Amniotic epithelial cell (primary cell): Measurements from ENCODE around the gene DAP.
"Not testable (repeated sequence)": the region's sequence is repeated elsewhere in the genome, so short reads cannot be mapped to it uniquely, and the experiment has no call there.

ENCODE experiments used
- DNase-seq: peaks from one replicate; pipeline ENCODE4 v3.0.0-alpha.2; 2010; ENCODE audit warnings: low read depth

Gene DAP

GRCh38 chr5:10734037-10734709 is 26.9 kb downstream of the DAP start:
- peak; percentile 73 for DNase-seq

DNA sequence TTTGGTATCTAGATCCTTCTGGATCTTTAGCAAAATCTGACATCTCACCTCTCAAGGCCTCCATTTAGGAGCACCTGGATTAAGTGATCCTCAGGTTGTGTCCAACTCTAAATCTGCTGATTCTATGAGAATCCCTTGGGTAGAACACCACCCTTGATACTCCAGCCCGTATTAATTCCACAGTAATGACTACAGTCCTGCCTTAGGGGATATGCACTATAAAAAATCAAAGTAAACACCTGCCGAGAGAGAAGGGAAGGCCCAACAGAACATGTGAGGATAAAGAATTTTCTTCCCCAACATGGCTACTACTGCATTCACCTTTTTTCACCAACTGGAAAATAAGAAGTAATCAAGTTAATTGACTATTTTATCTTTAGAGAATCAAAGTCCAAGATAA is 27.6 kb downstream of the DAP start:
- DNase-seq: no peak

DNA sequence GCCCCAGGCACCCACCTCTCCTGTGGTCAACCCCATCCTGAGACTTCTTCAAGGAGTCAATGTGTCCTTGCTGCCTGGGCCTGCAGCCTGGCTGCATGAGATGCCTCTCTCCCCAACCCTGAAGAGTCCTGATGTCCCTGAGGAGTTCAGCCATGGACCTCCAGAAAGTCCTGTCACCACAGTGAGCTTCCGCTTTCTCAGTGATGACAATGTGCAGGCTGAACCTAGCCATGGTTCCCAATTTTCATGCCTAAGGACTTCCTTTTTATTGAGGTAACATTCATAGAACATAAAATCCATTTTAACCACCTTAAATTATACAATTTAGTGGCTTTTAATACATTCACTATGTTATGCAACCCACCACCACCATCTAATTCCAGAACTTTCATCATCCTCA is 29.1 kb downstream of the DAP start:
- DNase-seq: no peak

DNA sequence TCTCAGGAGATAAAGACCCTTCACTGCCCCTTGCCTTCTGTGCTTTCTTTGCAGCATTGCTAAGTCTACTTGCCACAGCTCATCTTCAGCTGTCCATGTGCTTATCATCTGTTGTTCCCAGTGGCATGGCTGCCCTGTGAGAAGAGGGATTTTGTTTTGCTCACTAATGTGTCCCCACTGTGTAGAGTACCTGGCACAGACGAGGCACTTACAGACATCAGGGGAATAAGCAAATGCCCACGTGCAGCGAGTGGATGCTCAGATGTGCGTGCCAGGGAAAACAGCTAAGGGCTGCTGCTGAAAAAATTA is 31.0 kb downstream of the DAP start:
- DNase-seq: no peak

DNA sequence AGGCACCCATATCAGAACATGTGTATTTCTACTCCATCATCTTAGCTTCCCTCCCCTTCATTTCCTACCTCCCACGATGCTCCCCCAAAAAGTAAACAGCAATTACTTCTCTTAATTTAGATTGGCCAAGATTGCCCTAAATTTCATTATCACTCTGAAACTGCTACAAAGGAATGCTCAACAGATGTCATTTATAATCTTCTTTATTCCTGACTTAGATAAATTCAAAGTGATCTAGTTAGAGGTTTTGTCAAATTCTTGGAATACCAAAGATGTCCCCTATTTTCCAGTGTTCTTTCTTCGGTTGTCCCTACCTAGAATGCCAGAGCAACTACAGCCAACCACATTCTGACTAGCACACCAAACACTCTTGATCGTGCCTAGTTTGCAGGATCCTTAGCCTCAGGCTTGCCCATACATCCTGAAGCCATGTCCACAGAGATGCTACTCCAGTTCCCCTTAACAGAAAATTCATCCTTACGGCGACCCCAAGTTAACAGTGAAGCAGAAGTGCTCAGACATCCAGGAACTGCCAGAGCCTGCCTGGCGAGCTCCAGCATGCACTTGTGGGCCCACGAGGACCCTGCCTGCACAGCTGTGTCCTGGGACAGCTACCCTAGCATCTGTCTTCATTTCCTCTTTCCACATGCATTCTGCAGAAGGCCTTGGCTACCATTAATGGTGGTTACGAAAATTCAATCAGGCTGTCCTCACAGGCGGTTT is 31.6 kb downstream of the DAP start:
- DNase-seq: no peak

GRCh38 chr5:10728679-10729078 is 32.4 kb downstream of the DAP start:
- DNase-seq: no peak

- DNase-seq: no peak
Observed at GRCh38 chr5:10727861-10728260, 33.2 kb downstream of the DAP start.

DNA sequence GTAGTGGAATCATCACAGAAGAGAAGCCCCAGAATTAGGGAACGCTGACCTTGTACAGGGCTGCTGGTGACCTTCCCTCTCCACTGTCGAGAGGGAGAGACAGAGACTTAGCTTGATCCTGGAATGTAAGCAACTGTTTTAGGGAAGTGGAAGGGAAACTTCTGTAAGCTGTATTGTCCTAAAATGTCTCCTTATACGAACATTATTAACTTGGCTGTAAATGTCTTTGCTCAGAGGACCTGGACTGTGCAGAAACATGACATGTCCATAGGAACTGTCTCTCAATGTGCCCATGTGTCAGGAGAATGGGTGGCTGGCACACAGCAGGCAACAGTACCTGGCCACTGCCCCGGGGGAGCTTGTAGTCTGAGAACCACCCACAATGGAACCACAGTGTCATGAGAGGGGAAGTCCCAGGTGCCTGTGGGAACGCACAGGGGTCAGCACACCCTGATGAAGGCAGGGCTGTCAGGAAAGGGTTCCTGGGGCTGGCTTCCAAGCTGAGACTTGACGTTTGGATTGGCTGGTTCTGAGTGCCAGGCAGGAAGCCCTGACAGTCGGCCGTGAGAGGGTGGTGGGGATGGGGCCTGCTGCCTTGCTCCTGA is 34.0 kb downstream of the DAP start:
- DNase-seq: no peak

DNA sequence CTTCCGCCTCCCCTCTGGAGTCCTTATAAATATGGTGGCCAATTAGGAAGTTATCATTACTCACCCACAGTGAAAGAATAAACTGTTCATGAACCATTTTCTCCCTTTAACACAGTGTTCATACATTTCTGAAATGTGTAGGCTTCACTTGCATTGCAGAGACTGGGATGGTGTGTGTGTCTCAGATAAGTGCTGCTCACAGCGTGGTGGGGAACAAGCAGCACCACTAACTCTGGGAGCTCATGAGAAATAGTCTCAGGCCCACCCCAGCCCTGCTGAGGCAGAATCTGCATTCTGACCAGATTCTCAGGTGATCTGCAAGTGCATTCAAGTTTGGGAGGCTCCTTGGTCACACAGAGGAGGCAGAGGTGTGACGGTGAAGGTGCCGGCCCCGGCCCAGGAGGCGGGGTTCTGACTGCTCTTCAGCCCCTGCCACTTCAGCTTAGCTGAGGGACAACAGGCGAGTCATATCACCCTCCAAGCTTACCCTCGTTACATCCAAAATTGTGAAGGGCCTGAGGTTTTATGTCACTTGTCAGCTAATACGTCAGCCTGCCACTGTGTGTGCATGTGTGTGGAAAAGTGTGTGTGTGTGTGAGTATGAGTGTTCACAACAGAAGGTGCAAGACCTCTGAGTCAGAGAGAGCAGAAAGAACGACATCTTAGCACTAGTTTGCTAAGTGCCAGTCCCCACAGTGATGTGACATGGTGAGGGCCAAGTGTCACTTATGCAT is 34.7 kb downstream of the DAP start:
- no peak for DNase-seq

- DNase-seq: no peak
Observed at GRCh38 chr5:10725636-10726035, 35.4 kb downstream of the DAP start.

GRCh38 chr5:10724781-10725507 is 36.1 kb downstream of the DAP start:
- DNase-seq: peak; percentile 76

DNA sequence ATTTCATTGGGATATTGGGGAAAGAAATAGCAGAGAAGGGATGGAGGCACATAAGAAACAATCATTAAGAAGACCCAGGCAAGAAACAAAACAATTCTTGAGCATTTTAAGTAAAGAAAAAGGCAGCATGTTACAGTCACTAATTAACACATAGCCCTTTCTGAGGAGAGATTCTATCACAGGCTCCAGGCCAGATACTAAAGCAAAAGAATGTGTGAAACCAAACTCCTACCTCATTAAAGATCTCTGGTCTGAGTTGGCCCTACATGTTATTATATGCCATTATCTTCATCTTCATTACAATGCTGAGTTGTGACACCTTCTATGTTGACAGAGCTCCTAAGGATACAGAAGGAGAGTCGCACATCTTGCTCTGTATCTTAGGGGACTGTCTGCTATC is 37.5 kb downstream of the DAP start:
- no peak for DNase-seq

DNA sequence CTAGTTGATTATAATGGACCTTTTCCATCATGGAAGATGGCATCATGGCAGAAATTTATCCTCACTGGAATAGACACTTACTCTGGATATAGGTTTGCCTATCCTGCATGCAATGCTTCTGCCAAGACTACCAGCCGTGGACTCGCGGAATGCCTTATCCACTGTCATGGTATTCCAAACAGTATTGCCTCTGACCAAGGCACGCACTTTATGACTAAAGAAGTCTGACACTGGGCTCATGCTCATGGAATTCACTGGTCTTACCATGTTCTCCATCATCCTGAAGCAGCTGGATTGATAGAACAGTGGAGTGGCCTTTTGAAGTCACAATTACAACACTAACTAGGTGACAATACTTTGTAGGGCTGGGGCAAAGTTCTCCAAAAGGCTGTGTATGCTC is 40.3 kb downstream of the DAP start:
- DNase-seq: not testable (repeated sequence)

GRCh38 chr5:10719965-10720364 is 41.1 kb downstream of the DAP start:
- DNase-seq: peak; percentile 62

GRCh38 chr5:10718617-10719016 is 42.4 kb downstream of the DAP start:
- DNase-seq: not testable (repeated sequence)

DNA sequence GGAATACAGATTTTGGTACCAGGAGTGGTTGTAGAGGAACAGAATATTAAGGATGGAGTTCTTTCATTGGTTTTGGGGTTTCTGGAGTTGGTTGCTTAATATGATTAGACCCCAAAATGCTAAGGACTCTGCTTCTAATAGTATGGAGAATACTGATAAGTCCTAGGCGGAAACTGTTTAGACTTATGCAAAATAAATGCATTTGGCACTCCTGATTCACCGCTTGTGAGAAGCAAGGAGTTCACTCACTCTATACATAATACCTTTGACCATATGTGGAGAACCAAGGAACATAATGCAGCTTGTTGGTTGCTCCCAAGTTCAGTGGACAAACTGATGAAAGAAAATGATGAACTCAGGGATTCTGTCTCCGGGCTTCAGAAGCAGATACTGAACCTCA is 44.2 kb downstream of the DAP start:
- DNase-seq: not testable (repeated sequence)

DNA sequence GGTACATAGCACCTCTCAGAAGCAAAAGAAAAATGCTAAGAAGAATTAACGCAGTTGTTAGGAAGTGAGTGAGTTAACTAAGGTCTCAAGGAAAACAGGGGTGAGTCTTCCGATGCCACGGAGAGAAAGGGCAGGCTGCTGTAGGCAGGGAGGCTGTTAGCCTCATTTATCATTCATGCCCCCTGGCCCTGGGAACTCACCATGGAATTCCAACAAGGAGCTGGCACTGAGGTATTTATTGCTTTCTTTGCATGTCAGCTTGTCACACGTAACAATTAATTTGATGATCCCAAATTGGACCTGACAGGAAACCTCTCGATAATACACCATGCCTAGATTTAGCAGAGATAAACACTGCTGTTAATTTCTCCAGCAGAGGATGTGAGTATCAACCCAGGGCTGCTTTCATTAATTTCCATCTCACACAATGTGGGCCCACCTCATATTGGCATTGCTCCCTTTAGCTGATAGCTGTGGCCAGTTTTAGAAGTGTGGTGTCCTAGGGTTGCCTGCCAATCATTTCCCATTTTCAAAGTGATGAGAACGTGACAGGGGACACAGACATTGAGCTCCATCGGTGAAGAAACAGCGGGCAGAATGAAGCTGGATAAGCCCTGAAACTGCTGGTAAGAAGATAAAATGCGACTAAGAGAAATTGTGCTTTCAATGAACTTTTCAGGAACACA is 45.3 kb downstream of the DAP start:
- no peak for DNase-seq

DNA sequence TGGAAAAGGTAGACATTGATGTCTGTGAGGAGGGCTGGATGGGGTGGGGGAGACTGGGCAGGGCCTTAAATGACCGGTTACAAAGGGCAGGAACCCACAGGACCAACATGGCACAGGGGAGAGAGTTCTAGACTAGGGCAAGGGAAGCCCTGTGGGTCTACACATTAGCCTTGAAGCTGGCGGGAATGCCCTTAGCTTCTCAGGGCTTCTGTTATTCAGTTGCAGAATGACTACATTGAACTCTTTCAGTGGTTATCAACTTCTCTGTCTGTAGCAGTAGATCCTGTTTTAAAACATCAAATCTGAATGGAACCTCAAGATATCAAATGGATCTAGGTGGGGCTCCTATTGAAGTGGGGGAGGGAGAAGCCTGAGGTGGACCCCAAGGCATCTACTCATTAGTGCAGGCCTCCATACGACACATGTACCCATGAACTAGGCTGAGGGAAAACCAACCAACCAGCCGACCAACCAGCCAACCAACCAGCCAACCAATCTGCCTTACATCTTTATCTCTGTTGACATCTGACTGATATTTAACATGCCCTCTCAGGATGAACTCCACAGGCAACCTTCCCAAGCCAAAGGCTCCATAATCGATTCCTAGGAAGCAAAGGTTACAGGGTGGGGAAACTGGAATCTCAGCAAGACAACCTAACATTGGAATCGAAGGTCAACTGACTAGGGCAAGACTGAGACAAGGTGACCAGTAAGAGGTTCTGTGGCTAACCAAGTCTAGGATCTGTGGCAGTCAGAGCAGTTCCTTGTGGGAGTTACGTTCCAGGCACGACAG is 48.3 kb downstream of the DAP start:
- no peak for DNase-seq

GRCh38 chr5:10711562-10711961 is 49.5 kb downstream of the DAP start:
- DNase-seq: no peak

GRCh38 chr5:10710513-10711128 is 50.4 kb downstream of the DAP start:
- DNase-seq: no peak
